Liver (tissue), 9 donors: ENCODE measurements around the gene EDN3. TPM values are rescaled to one million over a fixed set of nuclear protein-coding genes. Genes with fewer than 3 reads are reported as not detected.

Experiments used
- DNase-seq: peaks from one replicate; pipeline ENCODE4 v3.0.0-alpha.2; 2017; ENCODE audit warnings: low spot score
- H3K27ac ChIP-seq, 2 donors: one replicate each; pipeline ENCODE4 v1.7.0; 2013; ENCODE audit warnings: inconsistent platforms in 2 of 2, low read length in 2 of 2, control low read depth in 1 of 2, low read depth in 1 of 2, mild to moderate bottlenecking in 1 of 2
- H3K27me3 ChIP-seq, 4 donors: one replicate each; pipeline versions ENCODE4 v1.6.1 to v1.7.0; 2013; ENCODE audit warnings: low read length in 3 of 4, inconsistent platforms in 1 of 4, mild to moderate bottlenecking in 1 of 4, moderate library complexity in 1 of 4; ENCODE audit not compliant: control insufficient read depth in 4 of 4, insufficient read depth in 4 of 4
- H3K36me3 ChIP-seq, 4 donors: one replicate each; pipeline versions ENCODE4 v1.6.1 to v1.7.0; 2013; ENCODE audit warnings: low read length in 3 of 4, mild to moderate bottlenecking in 3 of 4, low read depth in 1 of 4, moderate library complexity in 1 of 4; ENCODE audit not compliant: control insufficient read depth in 4 of 4, insufficient read depth in 3 of 4
- H3K4me1 ChIP-seq, 4 donors: one replicate each; pipeline versions ENCODE4 v1.6.1 to v1.7.0; 2013; ENCODE audit warnings: low read length in 3 of 4, mild to moderate bottlenecking in 3 of 4, moderate library complexity in 1 of 4; ENCODE audit not compliant: control insufficient read depth in 4 of 4, insufficient read depth in 4 of 4
- H3K4me3 ChIP-seq, 3 donors: one replicate each; pipeline versions ENCODE4 v1.6.1 to v1.7.0; 2013; ENCODE audit warnings: low read length in 3 of 3, control low read depth in 1 of 3, low read depth in 1 of 3, mild to moderate bottlenecking in 1 of 3
- H3K9ac ChIP-seq, 2 donors: one replicate each; pipeline ENCODE4 v1.7.0; 2013; ENCODE audit warnings: low read length in 2 of 2, mild to moderate bottlenecking in 2 of 2, moderate library complexity in 2 of 2, control low read depth in 1 of 2, low read depth in 1 of 2
- H3K9me3 ChIP-seq, 4 donors: one replicate each; pipeline versions ENCODE4 v1.6.1 to v1.7.0; 2013; ENCODE audit warnings: low read length in 3 of 4; ENCODE audit not compliant: control insufficient read depth in 4 of 4
- CTCF ChIP-seq: fragments of 150-350 bp; IDR thresholded peaks from 2 replicates; pipeline ENCODE4 v1.5.1; 2017; ENCODE audit warnings: improper control_type of control experiment, low read depth, low read length; ENCODE audit not compliant: missing input control
- EGR1 ChIP-seq, 2 donors: IDR thresholded peaks; 2 replicates each; pipeline ENCODE4 v1.6.1; 2016 to 2018; ENCODE audit warnings: antibody characterized with exemption in 2 of 2, low read depth in 2 of 2
- FOXA1 ChIP-seq: IDR thresholded peaks from 2 replicates; pipeline ENCODE4 v1.6.1; 2016; ENCODE audit warnings: antibody characterized with exemption
- FOXA2 ChIP-seq: IDR thresholded peaks from 2 replicates; pipeline ENCODE4 v1.6.1; 2016; ENCODE audit warnings: antibody characterized with exemption
- HNF4A ChIP-seq, 2 donors: conservative IDR thresholded peaks; 2 replicates each; pipeline ENCODE4 v1.6.1; 2016; ENCODE audit warnings: antibody characterized with exemption in 2 of 2, mild to moderate bottlenecking in 2 of 2
- JUND ChIP-seq, 2 donors: IDR thresholded peaks; 2 replicates each; pipeline ENCODE4 v1.6.1; 2016; ENCODE audit warnings: antibody characterized with exemption in 2 of 2
- MAX ChIP-seq: IDR thresholded peaks from 2 replicates; pipeline ENCODE4 v1.6.1; 2016; ENCODE audit warnings: antibody characterized with exemption
- NR2F2 ChIP-seq: IDR thresholded peaks from 2 replicates; pipeline ENCODE4 v1.6.1; 2016; ENCODE audit warnings: antibody characterized with exemption
- RAD21 ChIP-seq, 2 donors: IDR thresholded peaks; 2 replicates each; pipeline ENCODE4 v1.6.1; 2016; ENCODE audit warnings: antibody characterized with exemption in 2 of 2, mild to moderate bottlenecking in 2 of 2
- RXRA ChIP-seq, 2 donors: IDR thresholded peaks; 2 replicates each; pipeline ENCODE4 v1.6.1; 2017 to 2018; ENCODE audit warnings: antibody characterized with exemption in 2 of 2, mild to moderate bottlenecking in 1 of 2
- SP1 ChIP-seq: IDR thresholded peaks from 2 replicates; pipeline ENCODE4 v1.6.1; 2018; ENCODE audit warnings: antibody characterized with exemption, mild to moderate bottlenecking
- TAF1 ChIP-seq: conservative IDR thresholded peaks from 2 replicates; pipeline ENCODE4 v1.6.1; 2016; ENCODE audit warnings: antibody characterized with exemption, mild to moderate bottlenecking
- YY1 ChIP-seq: IDR thresholded peaks from 2 replicates; pipeline ENCODE4 v1.6.1; 2016; ENCODE audit warnings: antibody characterized with exemption, mild to moderate bottlenecking
- WGBS: extraction: QIAGEN DNeasy Blood & Tissue Kit; methylation state at CpG from one replicate; pipeline ENCODE4 v1.1.7; 2013; 5-methylcytosine and 5-hydroxymethylcytosine counted together
- polyA plus RNA-seq, 2 donors: library from polyadenylated mRNA; stranded (reverse) in 1 of 2; unstranded in 1 of 2; fragments of 200-250 nt in 1 of 2; fragments of >200 nt in 1 of 2; fragmentation: Nextera tagmentation in 1 of 2; extraction: Ambion mirVana in 1 of 2; gene quantifications; one replicate each; pipeline versions ENCODE4 v1.2.1 to v1.2.3, GENCODE V29; 2013 to 2015
- total RNA-seq, 2 donors: library from RNA; depleted of rRNA; stranded (reverse); fragments of >200 nt; gene quantifications; one replicate each; pipeline ENCODE4 v1.2.3, GENCODE V29; 2014
- TF ChIP-seq, protein P1 (sequence below): IDR thresholded peaks from 2 replicates; pipeline ENCODE4 v1.6.1; 2016; ENCODE audit warnings: antibody characterized with exemption, mild to moderate bottlenecking
- donor health status: healthy.
- donor health status: healthy.
- donor health status: healthy.
- donor health status: healthy.
- donor health status: healthy.

EDN3 gene
- total and polyA plus RNA-seq, 4 donors = 0.09 TPM; not detected in 3

DNA sequence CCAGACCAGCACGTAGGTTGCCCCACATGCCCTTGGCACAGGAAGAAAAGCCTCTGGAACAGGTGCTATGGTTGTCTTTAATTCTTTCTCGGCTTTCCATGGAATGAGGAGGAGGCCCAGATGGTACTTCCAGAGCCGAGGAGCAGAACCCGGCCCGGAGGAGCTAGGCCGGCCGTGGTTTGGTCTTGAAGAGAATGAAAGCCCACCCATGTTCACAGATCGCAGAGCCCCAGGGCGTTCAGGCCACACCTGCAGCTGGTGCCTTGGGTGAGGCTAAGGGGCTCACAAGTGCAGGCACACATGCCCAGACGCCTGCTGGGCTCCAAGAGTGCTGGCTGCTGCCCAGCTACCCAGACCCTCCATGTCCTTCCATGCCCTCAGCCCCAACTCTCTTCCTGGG is 20.0 kb downstream of the EDN3 start:
- H3K9ac ChIP-seq = no peak overlapping the region
- 91% methylated on average over 10 of the region's 10 CpGs for WGBS
- H3K27ac ChIP-seq = no peak overlapping the region
- H3K27me3 ChIP-seq = no peaks in the 10 kb centered on the region
- TF ChIP-seq FOXA1 (no peak), FOXA2 (no peak), RAD21 (IDR thresholded peaks at IDR 0.05) (no peak), YY1 (no peak), EGR1 (IDR thresholded peaks at IDR 0.05; ENCODE audit: low read depth in 2 of 2) (no peak), SP1 (no peak), MAX (no peak), CTCF (no peak), TAF1 (no peak)
- H3K4me3 ChIP-seq = no peak overlapping the region
- H3K36me3 ChIP-seq = no peaks in the 10 kb centered on the region
- no peak for DNase-seq
- H3K9me3 ChIP-seq = no peaks in the 10 kb centered on the region
- no peaks in the 10 kb centered on the region for H3K4me1 ChIP-seq

DNA sequence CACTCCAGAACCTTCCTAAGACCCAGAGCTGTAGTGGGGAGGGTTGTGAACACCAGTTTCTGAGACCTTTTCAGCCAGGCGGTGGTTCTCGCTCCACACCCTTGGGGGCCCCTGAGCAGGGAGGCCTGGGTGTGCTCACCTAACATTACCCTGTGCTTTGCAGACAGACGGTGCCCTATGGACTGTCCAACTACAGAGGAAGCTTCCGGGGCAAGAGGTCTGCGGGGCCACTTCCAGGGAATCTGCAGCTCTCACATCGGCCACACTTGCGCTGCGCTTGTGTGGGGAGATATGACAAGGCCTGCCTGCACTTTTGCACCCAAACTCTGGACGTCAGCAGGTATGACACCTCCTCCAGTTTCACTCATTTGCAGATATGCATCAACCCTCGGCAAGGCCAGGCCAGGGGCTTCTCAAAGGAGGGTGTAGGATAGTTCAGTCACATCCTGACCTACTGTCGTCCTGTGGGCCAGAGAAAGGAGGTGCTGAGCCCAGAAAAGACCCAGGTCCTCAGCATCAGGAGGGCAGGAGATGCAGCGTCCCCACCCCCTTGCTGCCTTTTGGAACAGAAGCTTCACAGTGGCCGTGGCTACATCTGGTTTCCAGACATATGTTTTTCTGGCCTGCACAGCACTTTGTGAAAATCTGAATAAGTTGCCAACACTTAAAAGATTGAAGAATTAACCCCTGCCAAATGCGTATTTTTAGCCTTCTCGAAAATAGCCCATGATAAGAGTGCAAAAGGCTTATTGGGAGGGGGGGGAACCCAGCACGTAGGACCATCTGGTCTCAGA is 20.6 kb downstream of the EDN3 start:
- H3K4me3 ChIP-seq = no peak overlapping the region
- no peak overlapping the region for H3K27ac ChIP-seq
- DNase-seq = peak; percentile 41
- no peaks in the 10 kb centered on the region for H3K9me3 ChIP-seq
- no peaks in the 10 kb centered on the region for H3K36me3 ChIP-seq
- H3K9ac ChIP-seq = no peak overlapping the region
- H3K4me1 ChIP-seq = no peaks in the 10 kb centered on the region
- TF ChIP-seq SP1 (no peak), EGR1 (IDR thresholded peaks at IDR 0.05; ENCODE audit: low read depth in 2 of 2) (no peak), RXRA (IDR thresholded peaks at IDR 0.05) (no peak), HNF4A (conservative IDR thresholded peaks at IDR 0.05) (no peak), NR2F2 (no peak), TAF1 (no peak), RAD21 (IDR thresholded peaks at IDR 0.05) (no peak), YY1 (no peak)
- H3K27me3 ChIP-seq = no peaks in the 10 kb centered on the region
- 65% methylated on average over 16 of the region's 16 CpGs for WGBS

GRCh38 chr20:59322081-59322480 is 21.7 kb downstream of the EDN3 start:
- Histone ChIP-seq H3K27ac (no peak overlapping the region), H3K36me3 (no peaks in the 10 kb centered on the region), H3K4me1 (no peaks in the 10 kb centered on the region), H3K9me3 (no peaks in the 10 kb centered on the region), H3K9ac (no peak overlapping the region), H3K27me3 (no peaks in the 10 kb centered on the region), H3K4me3 (no peak overlapping the region)
- DNase-seq = no peak
- WGBS = 77% methylated on average over 9 of the region's 9 CpGs
- TF ChIP-seq EGR1 (IDR thresholded peaks at IDR 0.05; ENCODE audit: low read depth in 2 of 2) = no peak
- TF ChIP-seq JUND (IDR thresholded peaks at IDR 0.05) = no peak
- no peak for TF ChIP-seq SP1
- no peak for TF ChIP-seq TAF1
- TF ChIP-seq CTCF = no peak
- no peak for TF ChIP-seq RAD21 (IDR thresholded peaks at IDR 0.05)
- TF ChIP-seq, protein P1, sequence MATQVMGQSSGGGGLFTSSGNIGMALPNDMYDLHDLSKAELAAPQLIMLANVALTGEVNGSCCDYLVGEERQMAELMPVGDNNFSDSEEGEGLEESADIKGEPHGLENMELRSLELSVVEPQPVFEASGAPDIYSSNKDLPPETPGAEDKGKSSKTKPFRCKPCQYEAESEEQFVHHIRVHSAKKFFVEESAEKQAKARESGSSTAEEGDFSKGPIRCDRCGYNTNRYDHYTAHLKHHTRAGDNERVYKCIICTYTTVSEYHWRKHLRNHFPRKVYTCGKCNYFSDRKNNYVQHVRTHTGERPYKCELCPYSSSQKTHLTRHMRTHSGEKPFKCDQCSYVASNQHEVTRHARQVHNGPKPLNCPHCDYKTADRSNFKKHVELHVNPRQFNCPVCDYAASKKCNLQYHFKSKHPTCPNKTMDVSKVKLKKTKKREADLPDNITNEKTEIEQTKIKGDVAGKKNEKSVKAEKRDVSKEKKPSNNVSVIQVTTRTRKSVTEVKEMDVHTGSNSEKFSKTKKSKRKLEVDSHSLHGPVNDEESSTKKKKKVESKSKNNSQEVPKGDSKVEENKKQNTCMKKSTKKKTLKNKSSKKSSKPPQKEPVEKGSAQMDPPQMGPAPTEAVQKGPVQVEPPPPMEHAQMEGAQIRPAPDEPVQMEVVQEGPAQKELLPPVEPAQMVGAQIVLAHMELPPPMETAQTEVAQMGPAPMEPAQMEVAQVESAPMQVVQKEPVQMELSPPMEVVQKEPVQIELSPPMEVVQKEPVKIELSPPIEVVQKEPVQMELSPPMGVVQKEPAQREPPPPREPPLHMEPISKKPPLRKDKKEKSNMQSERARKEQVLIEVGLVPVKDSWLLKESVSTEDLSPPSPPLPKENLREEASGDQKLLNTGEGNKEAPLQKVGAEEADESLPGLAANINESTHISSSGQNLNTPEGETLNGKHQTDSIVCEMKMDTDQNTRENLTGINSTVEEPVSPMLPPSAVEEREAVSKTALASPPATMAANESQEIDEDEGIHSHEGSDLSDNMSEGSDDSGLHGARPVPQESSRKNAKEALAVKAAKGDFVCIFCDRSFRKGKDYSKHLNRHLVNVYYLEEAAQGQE = no peak
